Pulmonary artery endothelial cell (primary cell): ENCODE results near the gene VMP1. TPM values are rescaled to one million over a fixed set of nuclear protein-coding genes. Genes with fewer than 3 reads are reported as not detected.
"Not testable (repeated sequence)": the region's sequence is repeated elsewhere in the genome, so short reads cannot be mapped to it uniquely, and the experiment has no call there.

Experiments used
- DNase-seq: peaks from one replicate; pipeline ENCODE4 v3.0.0-alpha.2; 2011; ENCODE audit warnings: low read depth, low spot score
- total RNA-seq: library from RNA; depleted of rRNA; stranded (reverse); fragments of >200 nt; gene quantifications from 2 replicates; pipeline ENCODE4 v1.2.3, GENCODE V29; 2014

VMP1 gene
- total RNA-seq, 1 donor from 2014 or later, result 132 TPM

DNA sequence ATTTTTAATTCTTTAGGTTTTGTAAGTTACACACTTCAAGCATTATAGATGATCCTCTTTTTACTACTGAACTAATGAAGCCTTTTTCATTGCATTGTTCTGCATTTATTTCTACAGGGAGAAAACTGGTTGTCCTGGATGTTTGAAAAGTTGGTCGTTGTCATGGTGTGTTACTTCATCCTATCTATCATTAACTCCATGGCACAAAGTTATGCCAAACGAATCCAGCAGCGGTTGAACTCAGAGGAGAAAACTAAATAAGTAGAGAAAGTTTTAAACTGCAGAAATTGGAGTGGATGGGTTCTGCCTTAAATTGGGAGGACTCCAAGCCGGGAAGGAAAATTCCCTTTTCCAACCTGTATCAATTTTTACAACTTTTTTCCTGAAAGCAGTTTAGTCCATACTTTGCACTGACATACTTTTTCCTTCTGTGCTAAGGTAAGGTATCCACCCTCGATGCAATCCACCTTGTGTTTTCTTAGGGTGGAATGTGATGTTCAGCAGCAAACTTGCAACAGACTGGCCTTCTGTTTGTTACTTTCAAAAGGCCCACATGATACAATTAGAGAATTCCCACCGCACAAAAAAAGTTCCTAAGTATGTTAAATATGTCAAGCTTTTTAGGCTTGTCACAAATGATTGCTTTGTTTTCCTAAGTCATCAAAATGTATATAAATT is 132.3 kb downstream of the VMP1 start:
- no peak for DNase-seq

DNA sequence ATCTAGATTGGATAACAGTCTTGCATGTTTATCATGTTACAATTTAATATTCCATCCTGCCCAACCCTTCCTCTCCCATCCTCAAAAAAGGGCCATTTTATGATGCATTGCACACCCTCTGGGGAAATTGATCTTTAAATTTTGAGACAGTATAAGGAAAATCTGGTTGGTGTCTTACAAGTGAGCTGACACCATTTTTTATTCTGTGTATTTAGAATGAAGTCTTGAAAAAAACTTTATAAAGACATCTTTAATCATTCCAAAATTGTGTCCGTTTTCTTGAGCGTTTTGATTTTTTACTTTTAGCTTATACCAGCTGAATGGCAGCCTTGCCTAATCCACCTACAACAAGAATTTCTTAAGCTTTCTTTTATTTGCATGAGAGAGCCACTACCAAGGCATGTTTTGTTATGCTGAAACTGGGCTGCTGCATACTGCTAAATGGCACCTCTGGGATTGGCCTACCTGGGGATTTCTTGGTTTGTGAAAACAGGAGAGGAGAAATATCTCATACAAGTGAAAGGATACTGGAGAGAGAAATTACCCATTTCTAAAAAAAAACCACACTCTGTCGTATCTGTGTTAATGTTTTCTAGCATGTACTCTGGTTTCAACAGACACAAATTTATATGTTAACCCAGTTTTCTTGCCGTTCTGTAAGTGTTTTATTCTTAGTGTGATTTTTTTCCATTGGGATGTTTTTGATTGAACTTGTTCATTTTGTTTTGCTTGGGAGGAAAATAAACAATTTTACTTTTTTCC is 133.1 kb downstream of the VMP1 start:
- no peak for DNase-seq

DNA sequence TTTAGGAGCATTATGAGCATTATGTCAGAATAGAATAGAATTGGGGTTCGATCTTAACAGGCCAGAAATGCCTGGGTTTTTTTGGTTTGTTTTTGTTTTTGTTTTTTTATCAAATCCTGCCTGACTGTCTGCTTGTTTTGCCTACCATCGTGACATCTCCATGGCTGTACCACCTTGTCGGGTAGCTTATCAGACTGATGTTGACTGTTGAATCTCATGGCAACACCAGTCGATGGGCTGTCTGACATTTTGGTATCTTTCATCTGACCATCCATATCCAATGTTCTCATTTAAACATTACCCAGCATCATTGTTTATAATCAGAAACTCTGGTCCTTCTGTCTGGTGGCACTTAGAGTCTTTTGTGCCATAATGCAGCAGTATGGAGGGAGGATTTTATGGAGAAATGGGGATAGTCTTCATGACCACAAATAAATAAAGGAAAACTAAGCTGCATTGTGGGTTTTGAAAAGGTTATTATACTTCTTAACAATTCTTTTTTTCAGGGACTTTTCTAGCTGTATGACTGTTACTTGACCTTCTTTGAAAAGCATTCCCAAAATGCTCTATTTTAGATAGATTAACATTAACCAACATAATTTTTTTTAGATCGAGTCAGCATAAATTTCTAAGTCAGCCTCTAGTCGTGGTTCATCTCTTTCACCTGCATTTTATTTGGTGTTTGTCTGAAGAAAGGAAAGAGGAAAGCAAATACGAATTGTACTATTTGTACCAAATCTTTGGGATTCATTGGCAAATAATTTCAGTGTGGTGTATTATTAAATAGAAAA is 133.8 kb downstream of the VMP1 start:
- DNase-seq, result not testable (repeated sequence)

DNA sequence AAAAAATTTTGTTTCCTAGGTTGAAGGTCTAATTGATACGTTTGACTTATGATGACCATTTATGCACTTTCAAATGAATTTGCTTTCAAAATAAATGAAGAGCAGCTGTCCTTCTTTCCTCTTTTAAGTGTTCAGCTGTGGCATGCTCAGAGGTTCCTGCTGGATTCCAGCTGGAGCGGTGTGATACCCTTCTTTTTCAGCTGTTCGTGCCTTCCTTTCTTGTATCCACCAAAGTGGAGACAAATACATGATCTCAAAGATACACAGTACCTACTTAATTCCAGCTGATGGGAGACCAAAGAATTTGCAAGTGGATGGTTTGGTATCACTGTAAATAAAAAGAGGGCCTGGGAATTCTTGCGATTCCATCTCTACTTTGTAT is 134.4 kb downstream of the VMP1 start:
- not testable (repeated sequence) for DNase-seq

DNA sequence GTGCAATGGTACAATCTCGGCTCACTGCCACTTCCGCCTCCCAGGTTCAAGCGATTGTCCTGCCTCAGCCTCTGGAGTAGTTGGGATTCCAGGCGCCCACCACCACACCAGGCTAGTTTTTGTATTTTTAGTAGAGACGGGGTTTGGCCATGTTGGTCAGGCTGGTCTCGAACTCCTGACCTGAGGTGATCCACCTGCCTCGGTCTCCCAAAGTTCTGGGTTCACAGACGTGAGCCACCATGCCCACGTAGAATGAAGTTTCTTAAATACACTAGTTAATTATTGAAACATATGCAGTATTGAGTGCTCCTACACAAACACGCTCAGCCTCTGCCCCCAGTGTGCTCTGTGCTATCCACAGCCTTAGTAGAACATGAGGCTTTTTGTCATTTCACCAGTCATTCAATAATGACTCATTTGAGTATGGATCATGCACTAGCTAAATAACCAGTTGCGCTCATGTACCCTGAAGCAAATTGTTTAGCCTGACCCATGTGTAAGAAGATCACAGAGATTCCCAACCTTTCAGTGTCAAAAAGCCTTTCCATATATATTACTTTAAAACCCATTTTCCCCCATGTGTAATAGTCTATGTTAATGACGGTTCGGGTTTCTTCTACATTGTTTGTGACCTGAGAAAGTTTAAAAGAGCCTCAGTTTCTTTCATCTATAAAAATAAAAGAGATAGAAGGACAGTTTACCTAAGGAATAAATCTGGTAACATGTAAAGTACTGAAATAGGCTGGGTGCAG is 135.6 kb downstream of the VMP1 start:
- DNase-seq, result peak; percentile 87

DNA sequence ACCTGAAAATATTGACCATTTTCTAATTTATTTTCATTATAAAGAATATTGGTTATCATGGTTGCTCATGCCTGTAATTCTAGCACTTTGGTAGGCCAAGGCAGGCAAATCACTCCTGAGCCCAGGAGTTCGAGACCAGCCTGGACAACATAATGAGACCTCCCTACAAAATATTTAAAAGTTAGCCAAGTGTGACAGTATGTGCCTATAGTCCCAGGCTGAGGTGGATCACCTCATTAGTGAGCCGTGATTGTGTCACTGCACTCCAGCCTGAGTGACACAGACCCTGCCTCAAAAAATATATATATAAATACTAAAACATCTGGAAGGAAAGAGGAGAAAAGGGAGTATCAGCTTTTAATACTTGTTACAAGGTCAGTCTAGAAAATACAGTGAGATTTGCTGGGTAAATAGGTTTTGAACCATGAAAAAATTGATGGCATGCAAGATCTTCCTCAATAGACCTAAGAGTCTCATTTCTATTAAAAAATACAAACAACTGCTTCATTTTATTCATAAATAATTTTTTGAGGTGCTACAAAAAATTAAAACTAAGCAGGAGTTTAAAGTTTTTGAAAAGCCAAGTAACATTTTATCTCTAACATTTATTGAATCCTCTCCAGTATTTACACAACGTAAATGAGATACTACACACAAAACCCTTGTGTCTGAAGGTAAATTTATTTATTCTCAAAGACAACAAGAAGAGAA is 137.6 kb downstream of the VMP1 start:
- no peak for DNase-seq

DNA sequence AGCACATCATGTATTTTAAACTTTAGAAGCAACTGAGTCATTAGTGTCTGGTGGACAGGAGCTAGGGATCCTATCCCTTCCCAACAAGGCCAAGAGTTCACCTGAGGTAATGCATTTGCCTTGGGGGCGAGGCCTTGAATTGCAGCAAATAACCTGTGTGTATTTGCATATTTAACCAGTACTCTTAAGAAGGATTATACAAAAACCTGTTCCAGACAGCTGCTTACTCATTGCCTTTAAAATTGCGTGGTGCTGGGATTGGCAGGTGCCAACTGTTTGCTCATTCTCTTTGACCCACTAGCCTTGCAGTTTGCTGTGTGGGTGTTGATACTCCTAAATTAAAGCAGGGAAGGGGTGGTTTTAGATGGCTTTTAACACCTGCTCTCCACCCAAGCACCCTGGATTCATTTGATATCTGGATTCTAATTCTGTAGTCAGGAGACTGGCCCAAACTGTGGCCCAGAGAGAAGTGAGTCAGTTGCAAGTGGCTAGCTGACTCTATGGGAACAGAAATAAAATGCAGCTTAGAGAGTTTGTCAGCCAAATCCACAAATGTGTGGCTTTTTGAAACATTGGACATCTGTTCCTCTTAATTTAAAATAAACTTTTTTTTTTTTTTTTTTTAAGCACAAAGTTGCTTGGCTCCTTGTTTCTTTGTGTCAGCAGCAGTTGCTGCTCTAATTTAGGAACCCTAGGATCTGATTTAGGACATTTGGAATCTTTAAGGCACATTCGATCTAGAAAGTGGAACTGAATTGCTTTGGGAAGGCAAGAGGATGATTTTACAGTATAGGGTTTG is 138.3 kb downstream of the VMP1 start:
- no peak for DNase-seq

DNA sequence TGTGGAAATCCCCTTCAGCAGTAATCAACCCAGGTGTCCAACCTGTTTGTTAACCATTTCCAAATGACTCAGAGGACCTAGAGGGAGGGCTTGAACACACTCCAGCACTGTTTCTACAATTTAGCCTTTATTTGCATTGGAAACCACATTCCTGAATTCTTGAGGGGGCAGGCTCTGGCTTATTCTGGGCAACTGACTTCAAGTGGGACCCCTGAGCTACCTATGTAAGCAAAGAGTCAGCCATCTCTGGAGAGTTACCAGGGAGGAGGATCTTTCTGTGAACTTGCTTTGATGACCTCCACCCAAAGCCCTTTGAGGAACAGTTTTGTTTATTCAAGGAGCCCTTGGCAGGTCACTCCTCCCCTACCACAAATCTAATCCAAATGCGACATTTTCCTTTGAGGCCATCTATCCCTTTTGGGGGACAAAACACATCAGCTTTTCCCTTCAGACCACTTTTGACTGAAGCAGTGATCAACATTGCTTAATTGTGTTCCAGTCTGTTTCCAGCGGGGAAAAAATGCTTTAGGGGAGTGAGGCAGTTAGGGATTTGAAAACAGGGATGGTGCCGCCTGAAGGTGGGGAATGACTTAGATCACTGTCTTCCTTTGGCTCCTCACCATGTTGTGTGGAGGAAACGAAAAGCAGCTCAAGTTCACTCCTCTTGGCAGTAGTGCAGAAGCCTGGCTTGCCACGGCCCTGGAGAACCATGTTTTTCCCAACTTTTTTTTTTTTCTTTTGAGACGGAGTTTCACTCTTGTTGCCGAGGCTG is 139.1 kb downstream of the VMP1 start:
- no peak for DNase-seq

DNA sequence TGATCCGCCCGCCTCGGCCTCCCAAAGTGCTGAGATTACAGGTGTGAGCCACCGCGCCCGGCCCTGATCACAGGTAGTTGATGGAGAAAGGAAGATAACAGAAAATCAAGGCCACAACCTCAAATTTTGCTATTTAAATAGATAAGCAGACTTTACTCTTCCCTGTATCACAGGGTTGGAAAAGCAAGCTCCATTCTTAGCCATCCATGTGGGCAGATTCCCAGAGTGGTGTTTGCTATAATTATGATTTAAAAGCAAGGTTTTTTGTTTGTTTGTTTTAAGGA is 140.9 kb downstream of the VMP1 start:
- no peak for DNase-seq

DNA sequence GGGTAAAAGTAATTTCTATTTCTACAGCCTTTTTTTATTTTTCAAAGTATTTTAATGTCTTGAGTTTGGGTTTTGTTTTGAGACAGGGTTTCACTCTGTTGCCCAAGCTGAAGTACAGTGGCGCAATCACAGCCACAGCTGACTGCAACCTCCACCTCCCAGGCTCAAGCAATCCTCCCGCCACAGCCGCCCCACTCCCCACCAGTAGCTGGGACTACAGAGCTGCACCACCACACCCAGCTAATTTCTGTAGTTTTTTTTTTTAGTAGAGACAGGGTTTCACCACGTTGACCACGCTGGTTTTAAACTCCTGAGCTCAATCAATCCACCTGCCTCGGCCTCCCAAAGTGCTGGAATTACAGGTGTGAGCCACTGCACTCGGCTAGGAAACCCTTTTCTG is 141.3 kb downstream of the VMP1 start:
- DNase-seq, result no peak

DNA sequence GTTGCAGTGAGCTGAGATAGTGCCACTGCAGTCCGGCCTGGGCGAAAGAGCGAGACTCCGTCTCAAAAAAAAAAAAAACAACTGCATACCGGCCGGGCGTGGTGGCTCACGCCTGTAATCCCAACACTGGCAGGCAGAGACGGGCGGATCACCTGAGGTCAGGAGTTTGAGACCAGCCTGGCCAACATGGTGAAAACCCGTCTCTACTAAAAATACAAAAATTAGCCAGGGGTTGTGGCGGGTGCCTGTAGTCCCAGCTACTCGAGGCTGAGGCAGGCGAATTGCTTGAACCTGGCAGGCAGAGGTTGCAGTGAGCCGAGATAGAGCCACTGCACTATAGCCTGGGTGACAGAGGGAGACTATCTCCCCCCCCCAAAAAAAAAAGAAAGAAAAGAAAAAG is 142.9 kb downstream of the VMP1 start:
- DNase-seq, result not testable (repeated sequence)

DNA sequence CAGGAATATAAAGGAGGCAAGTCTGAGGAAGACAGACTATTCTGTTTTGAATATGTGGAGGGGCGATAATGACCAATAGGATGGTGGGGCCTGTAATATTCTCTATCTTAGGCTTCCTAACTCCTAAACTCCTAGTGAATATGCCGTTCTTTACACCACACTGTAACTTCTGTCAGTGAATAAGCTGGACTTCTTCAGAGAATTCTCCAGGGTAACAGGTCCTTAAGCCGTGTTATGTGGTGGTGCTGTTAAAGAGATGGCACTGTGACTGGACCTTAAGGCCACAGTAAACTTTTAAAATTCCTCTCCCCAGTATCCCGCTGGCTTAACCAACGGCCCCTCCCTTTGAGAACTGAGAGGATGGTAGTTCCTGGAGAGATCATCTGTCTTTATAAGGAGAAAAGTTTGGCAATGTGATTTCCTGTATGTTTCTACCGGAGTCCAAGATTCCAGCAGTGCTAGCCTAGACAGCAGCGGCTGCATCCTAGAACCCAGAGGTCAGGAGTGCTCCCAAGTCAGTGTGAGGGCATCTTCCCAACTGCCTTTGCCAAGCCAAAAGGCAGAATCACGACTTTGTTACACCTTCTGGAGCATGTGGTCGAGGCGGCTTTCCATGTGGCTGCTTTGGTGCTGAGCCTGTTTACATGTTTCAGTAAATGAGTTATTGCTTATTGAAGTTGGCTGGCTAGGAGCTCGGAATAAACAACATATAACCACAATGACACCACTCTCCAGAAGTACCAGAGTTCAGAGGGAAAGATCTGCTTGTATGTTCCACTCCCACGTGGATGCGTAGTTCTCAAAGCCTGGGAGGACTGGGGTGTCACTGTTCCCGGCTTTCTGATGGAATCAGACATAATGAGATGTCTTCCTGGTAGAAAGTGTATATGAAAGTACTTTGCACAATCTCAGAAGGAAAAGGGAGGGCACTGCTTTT is 144.3 kb downstream of the VMP1 start:
- DNase-seq, result no peak

DNA sequence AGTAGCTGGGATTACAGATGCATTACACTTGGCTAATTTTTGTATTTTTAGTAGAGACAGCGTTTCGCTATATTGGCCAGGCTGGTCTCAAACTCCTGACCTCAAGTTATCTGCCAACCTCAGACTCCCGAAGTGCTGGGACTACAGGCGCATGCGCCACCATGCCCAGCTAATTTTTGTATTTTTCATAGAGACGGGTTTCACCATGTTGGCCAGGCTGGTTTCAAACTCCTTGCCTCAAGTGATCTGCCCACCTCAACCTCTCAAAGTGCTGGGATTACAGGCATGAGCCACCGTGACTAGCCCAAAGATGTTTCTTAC is 145.4 kb downstream of the VMP1 start:
- DNase-seq, result not testable (repeated sequence)

DNA sequence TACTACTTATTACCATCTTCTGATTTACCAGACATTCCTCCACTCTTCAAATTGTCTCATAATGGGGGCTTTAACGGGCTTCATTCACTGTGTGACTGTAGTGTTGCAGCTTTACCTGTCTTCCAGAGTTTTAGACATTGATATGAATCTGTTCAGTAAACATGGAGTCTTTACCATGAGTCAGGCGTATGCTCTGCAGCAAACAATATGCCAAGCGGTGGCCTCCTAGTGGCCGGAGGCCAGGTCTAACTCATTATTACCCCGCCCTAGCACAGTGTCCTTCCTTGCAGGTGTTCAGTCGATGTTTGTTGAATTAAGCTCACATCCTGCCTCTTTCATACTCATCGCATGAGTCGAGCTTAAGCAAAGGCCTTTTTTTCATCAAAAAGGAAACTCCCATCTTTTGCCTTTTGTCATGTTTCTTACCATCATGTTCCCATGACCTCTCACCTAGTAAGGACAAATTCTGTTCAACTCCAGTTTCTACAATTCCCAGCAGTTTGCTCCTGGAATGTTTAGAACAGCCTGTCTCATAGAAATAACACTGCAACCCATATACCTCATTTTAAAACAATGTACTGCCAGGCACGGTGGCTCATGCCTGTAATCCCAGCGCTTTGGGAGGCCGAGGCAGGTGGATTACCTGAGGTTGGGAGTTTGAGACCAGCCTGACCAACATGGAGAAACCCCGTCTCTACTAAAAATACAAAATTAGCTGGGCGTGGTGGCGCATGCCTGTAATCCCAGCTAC is 145.9 kb downstream of the VMP1 start:
- peak; percentile 78 for DNase-seq

DNA sequence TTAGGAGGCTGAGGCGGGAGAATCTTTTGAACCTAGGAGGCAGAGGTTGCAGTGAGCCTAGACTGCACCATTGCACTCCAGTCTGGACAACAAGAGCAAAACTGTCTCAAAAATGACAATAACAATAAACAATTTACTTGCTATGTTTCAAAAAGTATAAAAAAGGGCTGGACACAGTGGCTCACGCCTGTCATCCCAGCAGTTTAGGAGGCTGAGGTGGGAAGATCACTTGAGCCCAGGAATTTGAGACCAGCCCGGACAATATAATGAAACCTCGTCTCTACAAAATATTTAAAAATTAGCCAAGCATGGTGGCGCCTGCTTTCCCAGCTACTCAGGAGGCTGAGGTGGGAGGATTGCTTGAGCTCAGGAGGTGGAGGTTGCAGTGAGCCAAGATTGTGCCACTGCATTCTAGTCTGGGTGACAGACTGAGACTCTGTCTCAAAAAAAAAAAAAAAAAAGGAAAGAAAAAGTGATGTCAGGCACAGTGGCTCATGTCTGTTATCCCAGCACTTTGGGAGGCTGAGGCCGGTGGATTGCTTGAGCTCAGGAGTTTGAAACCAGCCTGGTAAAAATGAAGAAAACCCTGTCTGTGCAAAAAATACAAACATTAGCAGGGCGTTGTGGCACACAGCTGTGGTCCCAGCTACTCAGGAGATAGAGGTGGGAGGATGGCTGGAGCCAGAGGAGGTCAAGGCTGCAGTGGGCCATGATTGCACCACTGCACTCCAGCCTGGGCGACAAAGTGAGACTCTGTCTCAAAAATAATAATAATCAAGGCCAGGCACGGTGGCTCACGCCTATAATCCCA is 146.7 kb downstream of the VMP1 start:
- not testable (repeated sequence) for DNase-seq

DNA sequence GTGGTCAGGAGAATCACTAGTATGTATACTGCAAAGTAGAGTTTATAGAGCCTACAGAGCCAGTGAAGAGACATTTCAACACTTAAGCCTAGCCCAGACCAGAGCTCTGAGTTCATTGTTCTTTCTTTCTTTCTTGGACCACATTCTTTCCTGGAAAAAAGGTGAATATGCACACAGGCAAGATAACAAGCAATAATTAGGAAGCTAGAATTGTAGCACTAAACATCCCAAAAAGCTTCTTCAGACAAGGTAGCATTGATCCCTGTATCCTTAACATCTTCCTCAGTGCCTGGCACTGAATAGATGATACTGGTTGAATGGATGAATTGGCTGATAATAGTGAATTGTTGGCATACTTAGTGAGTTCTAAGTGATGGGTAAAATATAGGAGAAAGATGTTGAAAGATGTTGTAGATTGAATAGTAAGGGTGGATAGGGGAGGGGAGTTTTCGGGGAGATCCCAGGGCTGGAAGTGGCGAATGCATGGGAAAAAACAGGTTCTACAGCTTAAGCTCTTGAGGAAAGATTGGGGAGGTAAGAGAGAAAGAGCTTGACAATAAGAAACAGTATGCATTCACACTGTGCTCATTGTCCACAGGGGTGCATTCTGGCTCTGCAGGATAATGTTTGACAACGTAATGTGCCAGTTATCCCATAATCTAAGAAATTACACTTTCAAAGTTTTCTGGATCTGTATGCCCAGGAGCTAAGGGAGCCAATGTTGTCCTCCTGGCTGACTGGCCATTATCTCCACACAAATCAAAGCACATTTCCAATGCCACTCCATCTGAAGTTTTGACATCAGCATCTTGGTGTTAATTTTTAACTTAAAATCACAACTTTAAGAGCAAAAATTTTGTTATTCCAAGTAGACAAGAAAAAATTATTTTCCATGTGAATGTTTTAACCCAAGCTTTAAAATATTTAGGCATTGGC is 149.7 kb downstream of the VMP1 start:
- no peak for DNase-seq
